GM12878 (cell line): ENCODE data around the gene TCF7. TPM values are rescaled to one million over a fixed set of nuclear protein-coding genes. Genes with fewer than 3 reads are reported as not detected.

Experiments
- ATAC-seq: fragments of 200-7000 bp; cut with Tn5 transposase; 3 replicates; pipeline ENCODE4 v1.9.1; 2020; ENCODE audit warnings: mild to moderate bottlenecking, moderate library complexity
- BruUV-seq: library from RNA; stranded (reverse); fragments of 400-500 nt; replicated peaks from 2 replicates; lab custom pipeline; 2021; lab: Mats Ljungman, UMichigan
- CTCF ChIA-PET: fragments of 300-600 bp; sonication (Branson Sonifier 250); formaldehyde crosslinking; extraction: SDS; loops from one replicate; lab custom pipeline; 2021; ENCODE audit warnings: inconsistent platforms; lab: Yijun Ruan, JAX
- POLR2A ChIA-PET: fragments of 350-600 bp; formaldehyde crosslinking; extraction: SDS; loops from one replicate; lab custom pipeline; 2021; ENCODE audit warnings: inconsistent platforms; lab: Charles Lee
- RAD21 ChIA-PET: fragments of 300-600 bp; sonication (Branson Sonifier 250); formaldehyde crosslinking; loops from one replicate; lab custom pipeline; 2023; ENCODE audit warnings: antibody characterized with exemption; ENCODE audit not compliant: unreplicated experiment; lab: Charles Lee
- SMC1A ChIA-PET: fragments of 300-600 bp; sonication (Branson Sonifier 250); formaldehyde crosslinking; loops from one replicate; lab custom pipeline; 2023; ENCODE audit not compliant: unreplicated experiment, uncharacterized antibody; lab: Charles Lee
- DNase-seq: peaks from one replicate; pipeline ENCODE4 v3.0.0-alpha.2; 2011; ENCODE audit warnings: low read depth, low spot score
- FAIRE-seq: peaks from 3 replicates; lab custom pipeline; 2011; peaks lifted over from hg19 to GRCh38; lab: Jason Lieb, UNC
- H2AFZ ChIP-seq: 2 replicates; pipeline ENCODE4 v1.6.0; 2011; ENCODE audit warnings: low read depth, low read length, control low read depth; ENCODE audit not compliant: control insufficient read depth
- H3K27ac ChIP-seq: 2 replicates; pipeline ENCODE4 v1.5.1; 2011; ENCODE audit warnings: control low read depth; ENCODE audit not compliant: control insufficient read depth, insufficient read depth
- H3K27me3 ChIP-seq, 2 experiments: replicated peaks in 1 of 2; 2 replicates each; pipeline versions ENCODE4 v1.6.0 to v1.6.1; 2011; ENCODE audit warnings: low read length in 1 of 2; ENCODE audit not compliant: control insufficient read depth in 2 of 2, insufficient read depth in 2 of 2
- H3K36me3 ChIP-seq, 2 experiments: 2 replicates each; pipeline ENCODE4 v1.5.1; 2011; ENCODE audit warnings: low read length in 1 of 2; ENCODE audit not compliant: control insufficient read depth in 2 of 2, insufficient read depth in 2 of 2
- H3K4me1 ChIP-seq: 2 replicates; pipeline ENCODE4 v1.6.1; 2011; ENCODE audit warnings: mild to moderate bottlenecking, low read length, moderate library complexity, mixed read lengths; ENCODE audit not compliant: control insufficient read depth, insufficient read depth
- H3K4me2 ChIP-seq: 2 replicates; pipeline ENCODE4 v1.6.0; 2011; ENCODE audit warnings: control low read depth; ENCODE audit not compliant: control insufficient read depth, insufficient read depth
- H3K4me3 ChIP-seq: fragments of 200-600 bp; sonication (generic); 2 replicates; pipeline ENCODE4 v1.5.1; 2016
- H3K79me2 ChIP-seq: 2 replicates; pipeline ENCODE4 v1.6.0; 2011; ENCODE audit warnings: low read length; ENCODE audit not compliant: control insufficient read depth, insufficient read depth
- H3K9ac ChIP-seq: 2 replicates; pipeline ENCODE4 v1.8.0; 2011; ENCODE audit warnings: low read length, control low read depth, mixed read lengths; ENCODE audit not compliant: control insufficient read depth, insufficient read depth
- H3K9me3 ChIP-seq: replicated peaks from 3 replicates; pipeline ENCODE4 v1.5.1; 2011; ENCODE audit warnings: mild to moderate bottlenecking, low read length; ENCODE audit not compliant: control insufficient read depth, insufficient read depth
- H4K20me1 ChIP-seq: 2 replicates; pipeline ENCODE4 v1.6.0; 2011; ENCODE audit not compliant: control insufficient read depth, insufficient read depth
- BCL11A ChIP-seq: IDR thresholded peaks from 2 replicates; pipeline ENCODE4 v1.6.1; 2011; ENCODE audit warnings: low read depth, low read length
- MEF2A ChIP-seq: IDR thresholded peaks from 2 replicates; pipeline ENCODE4 v1.6.1; 2011; ENCODE audit warnings: low read depth, mild to moderate bottlenecking, low read length, moderate library complexity; ENCODE audit not compliant: insufficient read depth
- NFYA ChIP-seq: IDR thresholded peaks from 2 replicates; pipeline ENCODE4 v1.6.1; 2011; ENCODE audit warnings: low read depth, mild to moderate bottlenecking, low read length, improper control_type of control experiment, borderline replicate concordance
- WGBS: methylation state at CpG from one replicate; pipeline ENCODE4 v1.1.6; 2016; ENCODE audit warnings: low lambda C conversion rate; ENCODE audit not compliant: insufficient replicate concordance, insufficient coverage; ENCODE audit errors: missing lambda C conversion rate; 5-methylcytosine and 5-hydroxymethylcytosine counted together
- in situ Hi-C: fragments of 300-500 bp; cut with MboI; formaldehyde crosslinking; loops from 9 replicates; pipeline ENCODE4 v1.14.3; 2018; ENCODE audit warnings: mixed read lengths
- intact Hi-C: fragments of 100-400 bp; cut with micrococcal nuclease; formaldehyde crosslinking; loops from one replicate; pipeline ENCODE4 v1.14.2; 2022; ENCODE audit not compliant: unreplicated experiment
- polyA plus RNA-seq, 11 experiments: library from polyadenylated mRNA; depleted of rRNA in 4 of 11; unstranded in 6 of 11; stranded (reverse) in 5 of 11; fragments of >200 nt; fragmentation: Nextera tagmentation in 4 of 11; fragmentation: Illumina TruSeq in 1 of 11; extraction: Ambion mirVana in 4 of 11; extraction: Trizol in 1 of 11; gene quantifications; 1 replicate in 1 of 11; 2 replicates in 10 of 11; pipeline versions ENCODE4 v1.2.1 to v1.2.3, GENCODE V29; 2011 to 2016; ENCODE audit warnings: inconsistent platforms in 2 of 11, missing spikeins in 2 of 11, low read depth in 1 of 11
- total RNA-seq, 4 experiments: library from RNA; depleted of rRNA in 3 of 4; stranded (reverse); fragments of >200 nt in 3 of 4; fragmentation: Illumina TruSeq in 1 of 4; extraction: Trizol in 1 of 4; gene quantifications; 2 replicates each; pipeline versions ENCODE4 v1.2.1 to v1.2.3, GENCODE V29; 2013 to 2021
- TF ChIP-seq, protein P1 (sequence below): fragments of 450-650 bp; IDR thresholded peaks from 2 replicates; pipeline ENCODE4 v1.6.1; 2017; ENCODE audit warnings: mild to moderate bottlenecking, moderate library complexity
- TF ChIP-seq, protein P2 (sequence below): IDR thresholded peaks from 2 replicates; pipeline ENCODE4 v1.6.1; 2011; ENCODE audit warnings: low read depth, low read length, improper control_type of control experiment, borderline replicate concordance

Gene TCF7
- total and polyA plus RNA-seq, 10 of the 15 experiments (the other 5 are each of a cell fraction or from before 2014, with no cell fraction given) = 10.0 to 60.2 (median 23.6) TPM

DNA sequence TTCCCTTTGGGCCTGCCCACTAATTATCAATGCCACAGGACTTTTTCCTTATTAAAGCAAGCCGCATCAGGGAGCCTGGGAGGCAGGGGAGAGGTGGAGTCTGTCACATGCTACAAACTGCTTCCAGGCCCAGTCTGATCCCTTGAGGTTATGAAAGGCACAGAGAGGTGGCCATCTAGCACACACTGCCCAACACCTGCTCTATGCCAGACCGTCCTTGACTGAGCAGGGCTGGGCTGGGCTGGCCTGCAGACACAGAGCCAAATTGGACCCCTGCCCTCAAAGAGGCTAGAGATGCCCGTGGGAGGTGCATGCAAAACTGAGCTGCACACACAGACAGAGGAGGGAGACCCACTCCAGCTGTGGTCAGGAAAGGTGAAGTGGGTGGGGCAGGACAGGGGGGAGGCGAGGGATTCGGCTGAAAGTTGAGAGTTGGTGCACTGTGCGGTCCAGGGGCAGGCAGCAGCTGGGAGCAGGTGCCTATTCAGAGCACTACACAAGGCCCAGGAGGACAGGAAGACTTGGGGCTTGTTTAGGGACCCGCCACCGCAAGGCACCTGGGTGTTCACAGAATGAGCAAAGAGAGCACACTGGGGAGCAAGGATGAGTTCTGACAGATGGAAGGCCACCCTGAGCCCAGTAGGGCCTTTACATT, 36.4 kb upstream of the TCF7 start:
- H3K4me2 ChIP-seq = no peak overlapping the region
- H3K4me3 ChIP-seq = no peak overlapping the region
- ChIA-PET RAD21 (interaction anchor here (0.7 to 1.8 kb wide), 2 partner anchors 22 to 61 kb away, joined by 4 to 5 read pairs; no protein-coding TSS in a partner anchor), SMC1A (no interaction called here), CTCF (interaction anchor here (1.0 to 1.6 kb wide), 2 partner anchors 38 to 63 kb away, joined by 3 to 7 read pairs; no protein-coding TSS in a partner anchor), POLR2A (interaction anchor here (7.3 kb wide), 1 partner anchor 20 kb away, joined by 81 read pairs; no protein-coding TSS in a partner anchor)
- H3K4me1 ChIP-seq = no peaks in the 10 kb centered on the region
- TF ChIP-seq MEF2A (no peak), NFYA (no peak), BCL11A (no peak)
- TF ChIP-seq, protein P1, sequence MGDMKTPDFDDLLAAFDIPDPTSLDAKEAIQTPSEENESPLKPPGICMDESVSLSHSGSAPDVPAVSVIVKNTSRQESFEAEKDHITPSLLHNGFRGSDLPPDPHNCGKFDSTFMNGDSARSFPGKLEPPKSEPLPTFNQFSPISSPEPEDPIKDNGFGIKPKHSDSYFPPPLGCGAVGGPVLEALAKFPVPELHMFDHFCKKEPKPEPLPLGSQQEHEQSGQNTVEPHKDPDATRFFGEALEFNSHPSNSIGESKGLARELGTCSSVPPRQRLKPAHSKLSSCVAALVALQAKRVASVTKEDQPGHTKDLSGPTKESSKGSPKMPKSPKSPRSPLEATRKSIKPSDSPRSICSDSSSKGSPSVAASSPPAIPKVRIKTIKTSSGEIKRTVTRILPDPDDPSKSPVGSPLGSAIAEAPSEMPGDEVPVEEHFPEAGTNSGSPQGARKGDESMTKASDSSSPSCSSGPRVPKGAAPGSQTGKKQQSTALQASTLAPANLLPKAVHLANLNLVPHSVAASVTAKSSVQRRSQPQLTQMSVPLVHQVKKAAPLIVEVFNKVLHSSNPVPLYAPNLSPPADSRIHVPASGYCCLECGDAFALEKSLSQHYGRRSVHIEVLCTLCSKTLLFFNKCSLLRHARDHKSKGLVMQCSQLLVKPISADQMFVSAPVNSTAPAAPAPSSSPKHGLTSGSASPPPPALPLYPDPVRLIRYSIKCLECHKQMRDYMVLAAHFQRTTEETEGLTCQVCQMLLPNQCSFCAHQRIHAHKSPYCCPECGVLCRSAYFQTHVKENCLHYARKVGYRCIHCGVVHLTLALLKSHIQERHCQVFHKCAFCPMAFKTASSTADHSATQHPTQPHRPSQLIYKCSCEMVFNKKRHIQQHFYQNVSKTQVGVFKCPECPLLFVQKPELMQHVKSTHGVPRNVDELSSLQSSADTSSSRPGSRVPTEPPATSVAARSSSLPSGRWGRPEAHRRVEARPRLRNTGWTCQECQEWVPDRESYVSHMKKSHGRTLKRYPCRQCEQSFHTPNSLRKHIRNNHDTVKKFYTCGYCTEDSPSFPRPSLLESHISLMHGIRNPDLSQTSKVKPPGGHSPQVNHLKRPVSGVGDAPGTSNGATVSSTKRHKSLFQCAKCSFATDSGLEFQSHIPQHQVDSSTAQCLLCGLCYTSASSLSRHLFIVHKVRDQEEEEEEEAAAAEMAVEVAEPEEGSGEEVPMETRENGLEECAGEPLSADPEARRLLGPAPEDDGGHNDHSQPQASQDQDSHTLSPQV = no peak
- TF ChIP-seq, protein P2, sequence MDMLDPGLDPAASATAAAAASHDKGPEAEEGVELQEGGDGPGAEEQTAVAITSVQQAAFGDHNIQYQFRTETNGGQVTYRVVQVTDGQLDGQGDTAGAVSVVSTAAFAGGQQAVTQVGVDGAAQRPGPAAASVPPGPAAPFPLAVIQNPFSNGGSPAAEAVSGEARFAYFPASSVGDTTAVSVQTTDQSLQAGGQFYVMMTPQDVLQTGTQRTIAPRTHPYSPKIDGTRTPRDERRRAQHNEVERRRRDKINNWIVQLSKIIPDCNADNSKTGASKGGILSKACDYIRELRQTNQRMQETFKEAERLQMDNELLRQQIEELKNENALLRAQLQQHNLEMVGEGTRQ = no peak
- intact Hi-C loops = no loop called here
- H3K27me3 ChIP-seq = no peaks in the 10 kb centered on the region
- DNase-seq = no peak
- no peaks in the 10 kb centered on the region for H3K79me2 ChIP-seq
- ATAC-seq = peak; percentile 25
- FAIRE-seq = no peak
- in situ Hi-C loops = no loop called here
- no peak overlapping the region for H3K9ac ChIP-seq
- no peaks in the 10 kb centered on the region for H4K20me1 ChIP-seq
- H3K36me3 ChIP-seq = no peaks in the 10 kb centered on the region
- no TSS peak for BruUV-seq
- WGBS = 37% methylated on average over 8 of the region's 8 CpGs
- no peak overlapping the region for H3K27ac ChIP-seq
- no peak overlapping the region for H2AFZ ChIP-seq
- H3K9me3 ChIP-seq = no peaks in the 10 kb centered on the region
